Stomach (tissue), 4 donors: ENCODE results near the gene TINCR.

Source experiments
- POLR2A ChIP-seq, 4 donors: fragments of 450-650 bp; IDR thresholded peaks; one replicate each; pipeline ENCODE4 v1.6.1; 2016; ENCODE audit warnings: antibody characterized with exemption in 4 of 4, control low read depth in 2 of 4, mild to moderate bottlenecking in 1 of 4, moderate library complexity in 1 of 4
- TF ChIP-seq, protein P1 (sequence below), 7 experiments: fragments of 450-650 bp in 4 of 7; fragments of 200-600 bp in 3 of 7; sonication (generic) in 3 of 7; IDR thresholded peaks; one replicate each; pipeline ENCODE4 v1.5.1; 2016 to 2019; ENCODE audit warnings: antibody characterized with exemption in 7 of 7, control low read depth in 2 of 7, mild to moderate bottlenecking in 1 of 7

DNA sequence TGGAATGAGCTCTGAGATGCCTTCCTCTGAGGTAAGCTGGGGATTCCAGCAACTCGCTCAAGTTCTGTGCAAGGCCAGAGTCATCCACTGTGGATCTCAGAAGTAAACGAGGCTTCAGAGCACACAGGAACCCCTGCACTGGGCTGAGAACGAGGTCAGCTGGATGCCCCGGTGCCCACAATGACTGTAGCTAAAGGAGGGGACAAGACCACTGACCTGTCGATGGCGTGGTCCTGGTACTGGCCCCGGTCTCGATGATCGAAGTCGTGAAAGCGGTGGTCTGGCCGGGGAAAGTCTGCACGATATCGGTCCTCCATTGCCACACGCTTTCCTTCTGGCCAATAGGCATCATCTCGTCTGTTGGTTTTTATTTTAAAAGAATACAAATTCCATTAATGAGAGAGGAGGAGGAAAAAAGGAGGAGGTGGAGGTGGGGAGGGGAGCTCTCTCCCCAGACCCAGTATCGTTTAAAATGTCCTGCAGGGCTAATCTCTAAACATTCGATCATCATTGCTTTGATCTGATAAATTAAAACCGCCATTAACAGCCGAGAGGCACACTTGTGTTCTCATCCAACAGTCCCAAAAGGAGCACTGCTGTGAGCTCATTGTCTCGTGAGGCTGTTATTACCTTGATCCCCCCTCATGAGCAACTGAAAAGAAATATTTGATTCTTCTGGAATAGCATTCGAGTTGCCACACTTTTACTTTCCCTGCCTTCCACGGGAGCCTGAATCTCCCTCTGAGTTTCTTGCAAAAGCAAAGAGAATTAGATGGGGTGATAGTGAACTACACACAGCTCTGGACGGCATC lies 25.0 kb upstream of the TINCR start:
- TF ChIP-seq, protein P1, sequence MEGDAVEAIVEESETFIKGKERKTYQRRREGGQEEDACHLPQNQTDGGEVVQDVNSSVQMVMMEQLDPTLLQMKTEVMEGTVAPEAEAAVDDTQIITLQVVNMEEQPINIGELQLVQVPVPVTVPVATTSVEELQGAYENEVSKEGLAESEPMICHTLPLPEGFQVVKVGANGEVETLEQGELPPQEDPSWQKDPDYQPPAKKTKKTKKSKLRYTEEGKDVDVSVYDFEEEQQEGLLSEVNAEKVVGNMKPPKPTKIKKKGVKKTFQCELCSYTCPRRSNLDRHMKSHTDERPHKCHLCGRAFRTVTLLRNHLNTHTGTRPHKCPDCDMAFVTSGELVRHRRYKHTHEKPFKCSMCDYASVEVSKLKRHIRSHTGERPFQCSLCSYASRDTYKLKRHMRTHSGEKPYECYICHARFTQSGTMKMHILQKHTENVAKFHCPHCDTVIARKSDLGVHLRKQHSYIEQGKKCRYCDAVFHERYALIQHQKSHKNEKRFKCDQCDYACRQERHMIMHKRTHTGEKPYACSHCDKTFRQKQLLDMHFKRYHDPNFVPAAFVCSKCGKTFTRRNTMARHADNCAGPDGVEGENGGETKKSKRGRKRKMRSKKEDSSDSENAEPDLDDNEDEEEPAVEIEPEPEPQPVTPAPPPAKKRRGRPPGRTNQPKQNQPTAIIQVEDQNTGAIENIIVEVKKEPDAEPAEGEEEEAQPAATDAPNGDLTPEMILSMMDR (IDR thresholded peaks at IDR 0.05): no peak
- no peak for TF ChIP-seq POLR2A (IDR thresholded peaks at IDR 0.05)
